Astrocyte (in vitro differentiated cells and primary cell): ENCODE results near the gene DAO. TPM values are rescaled to one million over a fixed set of nuclear protein-coding genes. Genes with fewer than 3 reads are reported as not detected.
A peak's percentile ranks its signal among the peaks of the same experiment; 100 is the strongest.

Source experiments
- DNase-seq: peaks from one replicate; pipeline ENCODE4 v3.0.0-alpha.2; 2010; ENCODE audit warnings: low read depth
- FAIRE-seq: peaks from 2 replicates; lab custom pipeline; 2011; peaks lifted over from hg19 to GRCh38; lab: Jason Lieb, UNC
- H2AFZ ChIP-seq: 2 replicates; pipeline ENCODE4 v1.6.0; 2012; ENCODE audit warnings: low read depth, low read length, inconsistent platforms
- H3K27ac ChIP-seq: 2 replicates; pipeline ENCODE4 v1.5.1; 2011; ENCODE audit warnings: low read depth, low read length, inconsistent platforms
- H3K27me3 ChIP-seq: 2 replicates; pipeline ENCODE4 v1.6.0; 2011; ENCODE audit warnings: low read length, inconsistent platforms; ENCODE audit not compliant: insufficient read depth
- H3K36me3 ChIP-seq: 2 replicates; pipeline ENCODE4 v1.5.1; 2011; ENCODE audit warnings: low read length, inconsistent platforms; ENCODE audit not compliant: insufficient read depth
- H3K4me1 ChIP-seq: 2 replicates; pipeline ENCODE4 v1.5.1; 2011; ENCODE audit warnings: low read length, inconsistent platforms; ENCODE audit not compliant: insufficient read depth
- H3K4me2 ChIP-seq: 2 replicates; pipeline ENCODE4 v1.6.0; 2012; ENCODE audit warnings: low read length, inconsistent platforms
- H3K4me3 ChIP-seq: 2 replicates; pipeline ENCODE4 v1.5.1; 2011; ENCODE audit warnings: low read depth, mild to moderate bottlenecking, low read length, inconsistent platforms; ENCODE audit not compliant: insufficient read depth
- H3K79me2 ChIP-seq: 2 replicates; pipeline ENCODE4 v1.6.0; 2012; ENCODE audit warnings: mild to moderate bottlenecking, low read length, inconsistent platforms; ENCODE audit not compliant: insufficient read depth
- H3K9ac ChIP-seq: 2 replicates; pipeline ENCODE4 v1.6.0; 2012; ENCODE audit warnings: mild to moderate bottlenecking, low read length, inconsistent platforms
- H3K9me3 ChIP-seq: 2 replicates; pipeline ENCODE4 v1.5.1; 2012; ENCODE audit warnings: low read depth, mild to moderate bottlenecking, low read length, inconsistent platforms; ENCODE audit not compliant: insufficient read depth
- H4K20me1 ChIP-seq: 2 replicates; pipeline ENCODE4 v1.6.0; 2012; ENCODE audit warnings: low read length, inconsistent platforms; ENCODE audit not compliant: insufficient read depth
- H3K27ac Mint-ChIP-seq: one replicate; pipeline ENCODE4 v1.8.0; 2021; ENCODE audit warnings: mild to moderate bottlenecking, mixed read lengths; ENCODE audit not compliant: unreplicated experiment
- H3K27me3 Mint-ChIP-seq: one replicate; pipeline ENCODE4 v1.8.0; 2021; ENCODE audit warnings: low read depth, mixed read lengths; ENCODE audit not compliant: unreplicated experiment
- H3K36me3 Mint-ChIP-seq: one replicate; pipeline ENCODE4 v1.8.0; 2021; ENCODE audit warnings: low read depth, mixed read lengths; ENCODE audit not compliant: unreplicated experiment
- H3K4me1 Mint-ChIP-seq: one replicate; pipeline ENCODE4 v1.8.0; 2021; ENCODE audit warnings: low read depth, mixed read lengths; ENCODE audit not compliant: unreplicated experiment
- H3K4me3 Mint-ChIP-seq: one replicate; pipeline ENCODE4 v1.8.0; 2021; ENCODE audit warnings: mild to moderate bottlenecking, moderate library complexity, mixed read lengths; ENCODE audit not compliant: unreplicated experiment
- H3K9me3 Mint-ChIP-seq: one replicate; pipeline ENCODE4 v1.8.0; 2021; ENCODE audit warnings: mild to moderate bottlenecking, mixed read lengths; ENCODE audit not compliant: unreplicated experiment
- CTCF ChIP-seq: IDR thresholded peaks from 2 replicates; pipeline ENCODE4 v1.5.1; 2011; ENCODE audit warnings: low read depth, mild to moderate bottlenecking, inconsistent platforms, low read length, moderate library complexity; ENCODE audit not compliant: insufficient read depth
- EZH2 ChIP-seq: IDR thresholded peaks from 2 replicates; pipeline ENCODE4 v1.6.1; 2012; ENCODE audit warnings: mild to moderate bottlenecking, low read length, inconsistent platforms; ENCODE audit not compliant: insufficient read depth
- total RNA-seq: library from RNA; stranded (reverse); gene quantifications from 2 replicates; pipeline ENCODE4 v1.2.1, GENCODE V29; 2021

The DAO gene
- total RNA-seq, 1 donor from 2014 or later = not detected

- Histone ChIP-seq H3K4me3 (no peak overlapping the region), H3K27ac (no peak overlapping the region), H3K36me3 (no peaks in the 10 kb centered on the region), H3K27me3 (peaks cover 7% of the 10 kb centered on the region), H3K4me1 (no peaks in the 10 kb centered on the region), H3K4me2 (no peak overlapping the region), H3K79me2 (no peaks in the 10 kb centered on the region), H2AFZ (no peak overlapping the region), H3K9ac (no peak overlapping the region), H3K9me3 (no peaks in the 10 kb centered on the region), H4K20me1 (no peaks in the 10 kb centered on the region)
- H3K36me3 Mint-ChIP-seq = no peaks in the 10 kb centered on the region
- no peak for TF ChIP-seq EZH2
- TF ChIP-seq CTCF = no peak
- H3K27ac Mint-ChIP-seq = no peak overlapping the region
- H3K4me1 Mint-ChIP-seq = no peaks in the 10 kb centered on the region
- peaks cover 23% of the 10 kb centered on the region for H3K27me3 Mint-ChIP-seq
- no peak overlapping the region for H3K4me3 Mint-ChIP-seq
- DNase-seq (no peak), FAIRE-seq (no peak)
- H3K9me3 Mint-ChIP-seq = no peaks in the 10 kb centered on the region
Observed at GRCh38 chr12:108935159-108935763, 55.4 kb downstream of the DAO start.

- no peaks in the 10 kb centered on the region for H3K79me2 ChIP-seq
- H3K27ac ChIP-seq = no peak overlapping the region
- no peaks in the 10 kb centered on the region for H4K20me1 ChIP-seq
- DNase-seq = no peak
- Mint-ChIP-seq H3K36me3 (no peaks in the 10 kb centered on the region), H3K4me3 (no peak overlapping the region), H3K9me3 (peaks cover 7% of the 10 kb centered on the region), H3K27me3 (peaks cover 26% of the 10 kb centered on the region), H3K27ac (no peak overlapping the region), H3K4me1 (no peaks in the 10 kb centered on the region)
- no peaks in the 10 kb centered on the region for H3K36me3 ChIP-seq
- no peak overlapping the region for H3K4me3 ChIP-seq
- H2AFZ ChIP-seq = no peak overlapping the region
- H3K9ac ChIP-seq = no peak overlapping the region
- H3K9me3 ChIP-seq = no peaks in the 10 kb centered on the region
- H3K4me2 ChIP-seq = no peak overlapping the region
- no peak for FAIRE-seq
- no peak for TF ChIP-seq EZH2
- no peak for TF ChIP-seq CTCF
- no peaks in the 10 kb centered on the region for H3K4me1 ChIP-seq
- H3K27me3 ChIP-seq = peaks cover 8% of the 10 kb centered on the region
Observed at GRCh38 chr12:108938247-108938924, 58.5 kb downstream of the DAO start.

GRCh38 chr12:108939594-108939993 is 59.7 kb downstream of the DAO start:
- no peak overlapping the region for H2AFZ ChIP-seq
- no peak overlapping the region for H3K4me2 ChIP-seq
- H3K9me3 ChIP-seq = no peaks in the 10 kb centered on the region
- FAIRE-seq = no peak
- peaks cover 19% of the 10 kb centered on the region for H3K27me3 Mint-ChIP-seq
- H3K79me2 ChIP-seq = no peaks in the 10 kb centered on the region
- TF ChIP-seq EZH2 (no peak), CTCF (no peak)
- H3K36me3 Mint-ChIP-seq = no peaks in the 10 kb centered on the region
- no peaks in the 10 kb centered on the region for H4K20me1 ChIP-seq
- H3K4me3 ChIP-seq = no peak overlapping the region
- no peaks in the 10 kb centered on the region for H3K36me3 ChIP-seq
- no peak overlapping the region for H3K27ac Mint-ChIP-seq
- peaks cover 11% of the 10 kb centered on the region for H3K9me3 Mint-ChIP-seq
- no peaks in the 10 kb centered on the region for H3K4me1 Mint-ChIP-seq
- no peak overlapping the region for H3K9ac ChIP-seq
- peak; percentile 19 for DNase-seq
- no peaks in the 10 kb centered on the region for H3K4me1 ChIP-seq
- H3K4me3 Mint-ChIP-seq = no peak overlapping the region
- H3K27ac ChIP-seq = no peak overlapping the region
- peaks cover 8% of the 10 kb centered on the region for H3K27me3 ChIP-seq
